CD14-positive monocyte (primary cell): ENCODE results near the gene DOK5. TPM values are rescaled to one million over a fixed set of nuclear protein-coding genes. Genes with fewer than 3 reads are reported as not detected.

Source experiments
- DNase-seq, 3 donors: peaks; one replicate each; pipeline ENCODE4 v3.0.0-alpha.2; 2011 to 2022
- H2AFZ ChIP-seq: 2 replicates; pipeline ENCODE4 v1.6.0; 2012; ENCODE audit warnings: mild to moderate bottlenecking, low read depth, low read length, inconsistent platforms; ENCODE audit not compliant: insufficient read depth, poor library complexity, severe bottlenecking
- H3K27ac ChIP-seq, 2 donors: 1 replicate in 1 of 2; 2 replicates in 1 of 2; pipeline ENCODE4 v1.5.1; 2012 to 2013; ENCODE audit warnings: low read length in 2 of 2, control low read depth in 1 of 2, inconsistent platforms in 1 of 2, low read depth in 1 of 2, mild to moderate bottlenecking in 1 of 2
- H3K27me3 ChIP-seq, 2 donors: one replicate each; pipeline versions ENCODE4 v1.6.0 to v1.6.1; 2011 to 2013; ENCODE audit warnings: low read length in 2 of 2; ENCODE audit not compliant: control insufficient read depth in 2 of 2, insufficient read depth in 2 of 2
- H3K36me3 ChIP-seq, 2 donors: replicated peaks in 1 of 2; 1 replicate in 1 of 2; 2 replicates in 1 of 2; pipeline versions ENCODE4 v1.5.1 to v1.6.1; 2012 to 2013; ENCODE audit warnings: low read length in 2 of 2, control low read depth in 1 of 2, inconsistent platforms in 1 of 2, mild to moderate bottlenecking in 1 of 2; ENCODE audit not compliant: insufficient read depth in 2 of 2, control insufficient read depth in 1 of 2
- H3K4me1 ChIP-seq, 2 donors: 1 replicate in 1 of 2; 2 replicates in 1 of 2; pipeline versions ENCODE4 v1.5.1 to v1.6.1; 2012 to 2013; ENCODE audit warnings: low read length in 2 of 2, control low read depth in 1 of 2, inconsistent platforms in 1 of 2, mild to moderate bottlenecking in 1 of 2, moderate library complexity in 1 of 2; ENCODE audit not compliant: insufficient read depth in 2 of 2, control insufficient read depth in 1 of 2
- H3K4me2 ChIP-seq: replicated peaks from 2 replicates; pipeline ENCODE3; 2012; ENCODE audit warnings: low read length, moderate library complexity, mild to moderate bottlenecking; ENCODE audit not compliant: poor library complexity, severe bottlenecking; ENCODE audit errors: extremely low read depth
- H3K4me3 ChIP-seq, 3 experiments: fragments of 200-600 bp in 1 of 3; sonication (generic) in 1 of 3; replicated peaks in 1 of 3; 1 replicate in 2 of 3; 2 replicates in 1 of 3; pipeline ENCODE4 v1.5.1; 2011 to 2013; ENCODE audit warnings: low read length in 3 of 3, mild to moderate bottlenecking in 3 of 3, control low read depth in 2 of 3, low read depth in 2 of 3, inconsistent platforms in 1 of 3, moderate library complexity in 1 of 3
- H3K79me2 ChIP-seq: 2 replicates; pipeline ENCODE4 v1.6.0; 2012; ENCODE audit warnings: mild to moderate bottlenecking, control low read depth, inconsistent platforms, low read length, moderate library complexity; ENCODE audit not compliant: insufficient read depth
- H3K9ac ChIP-seq: 2 replicates; pipeline ENCODE4 v1.6.0; 2017; ENCODE audit warnings: low read length, mild to moderate bottlenecking; ENCODE audit not compliant: insufficient read depth, poor library complexity, severe bottlenecking
- H3K9me3 ChIP-seq, 2 donors: replicated peaks in 1 of 2; 1 replicate in 1 of 2; 2 replicates in 1 of 2; pipeline versions ENCODE4 v1.5.1 to v1.6.1; 2012 to 2013; ENCODE audit warnings: low read length in 2 of 2, control low read depth in 1 of 2; ENCODE audit not compliant: control insufficient read depth in 1 of 2, insufficient read depth in 1 of 2
- H4K20me1 ChIP-seq: 2 replicates; pipeline ENCODE4 v1.6.0; 2012; ENCODE audit warnings: mild to moderate bottlenecking, low read length, control low read depth, moderate library complexity; ENCODE audit not compliant: insufficient read depth
- H3K27ac Mint-ChIP-seq, 7 donors: one replicate each; pipeline ENCODE4 v1.8.0; 2020; ENCODE audit warnings: mild to moderate bottlenecking in 7 of 7, mixed read lengths in 7 of 7, moderate library complexity in 6 of 7, inconsistent platforms in 2 of 7
- H3K27me3 Mint-ChIP-seq, 3 donors: one replicate each; pipeline ENCODE4 v1.8.0; 2021 to 2022; ENCODE audit warnings: low read depth in 3 of 3, mild to moderate bottlenecking in 3 of 3, mixed read lengths in 3 of 3, moderate library complexity in 3 of 3, inconsistent platforms in 1 of 3
- H3K36me3 Mint-ChIP-seq, 2 donors: one replicate each; pipeline ENCODE4 v1.8.0; 2020; ENCODE audit warnings: mixed read lengths in 2 of 2, inconsistent platforms in 1 of 2, mild to moderate bottlenecking in 1 of 2
- H3K4me1 Mint-ChIP-seq: one replicate; pipeline ENCODE4 v1.8.0; 2020; ENCODE audit warnings: mild to moderate bottlenecking, mixed read lengths
- H3K4me3 Mint-ChIP-seq, 2 donors: one replicate each; pipeline ENCODE4 v1.8.0; 2020; ENCODE audit warnings: mild to moderate bottlenecking in 2 of 2, mixed read lengths in 2 of 2, moderate library complexity in 1 of 2
- H3K9me3 Mint-ChIP-seq, 7 donors: one replicate each; pipeline ENCODE4 v1.8.0; 2020 to 2022; ENCODE audit warnings: mixed read lengths in 7 of 7, mild to moderate bottlenecking in 6 of 7, moderate library complexity in 6 of 7, inconsistent platforms in 2 of 7
- CTCF ChIP-seq: fragments of 200-600 bp; IDR thresholded peaks from one replicate; pipeline ENCODE4 v1.8.0; 2022; ENCODE audit warnings: antibody characterized with exemption, mild to moderate bottlenecking
- WGBS: methylation state at CpG from one replicate; pipeline ENCODE4 v1.1.5; 2013; ENCODE audit warnings: missing lambda C conversion rate; ENCODE audit not compliant: insufficient coverage; 5-methylcytosine and 5-hydroxymethylcytosine counted together
- intact Hi-C, 2 donors: fragments of 100-400 bp; cut with micrococcal nuclease; formaldehyde crosslinking; loops; one replicate each; pipeline versions ENCODE4 v1.15.0 to v1.15.1; 2023
- polyA plus RNA-seq, 3 donors: library from polyadenylated mRNA; depleted of rRNA in 1 of 3; unstranded in 2 of 3; stranded (reverse) in 1 of 3; fragments of 300-500 nt in 2 of 3; fragments of >200 nt in 1 of 3; fragmentation: Illumina TruSeq in 2 of 3; gene quantifications; 1 replicate in 2 of 3; 2 replicates in 1 of 3; pipeline ENCODE4 v1.2.3, GENCODE V29; 2012 to 2021

The DOK5 gene
- polyA plus RNA-seq, 3 donors = not detected

- Histone ChIP-seq H3K27me3 (no peaks in the 10 kb centered on the region), H2AFZ (no peak overlapping the region), H3K9me3 (peaks cover 0 to 6% of the 10 kb centered on the region in 2 donors), H3K4me3 (no peak overlapping the region), H3K36me3 (no peaks in the 10 kb centered on the region), H4K20me1 (no peaks in the 10 kb centered on the region), H3K4me1 (peaks cover 0 to 2% of the 10 kb centered on the region in 2 donors), H3K27ac (no peak overlapping the region), H3K79me2 (no peaks in the 10 kb centered on the region), H3K9ac (no peak overlapping the region), H3K4me2 (no peak overlapping the region)
- intact Hi-C loops = no loop called here
- Mint-ChIP-seq H3K9me3 (peaks cover 2 to 28% (median 12%) of the 10 kb centered on the region in 7 donors), H3K36me3 (no peaks in the 10 kb centered on the region), H3K27ac (peak overlapping the region in 1 of 7 donors; percentile 37), H3K4me3 (no peak overlapping the region), H3K4me1 (peaks cover 7% of the 10 kb centered on the region), H3K27me3 (peaks cover 0 to 3% (median 2%) of the 10 kb centered on the region in 3 donors)
- TF ChIP-seq CTCF = no peak
- 0% methylated on average over 2 of the region's 2 CpGs for WGBS
- no peak for DNase-seq
Observed at GRCh38 chr20:54535033-54535432, 59.6 kb downstream of the DOK5 start.

GRCh38 chr20:54535746-54536145, 60.4 kb downstream of the DOK5 start:
- DNase-seq = no peak
- no peak overlapping the region for H3K27ac Mint-ChIP-seq
- no peak overlapping the region for H3K4me3 Mint-ChIP-seq
- intact Hi-C loops = no loop called here
- no peak overlapping the region for H3K27ac ChIP-seq
- no peaks in the 10 kb centered on the region for H3K27me3 Mint-ChIP-seq
- H3K4me2 ChIP-seq = no peak overlapping the region
- H3K79me2 ChIP-seq = no peaks in the 10 kb centered on the region
- H2AFZ ChIP-seq = no peak overlapping the region
- H3K9me3 ChIP-seq = peaks cover 0 to 6% of the 10 kb centered on the region in 2 donors
- H3K4me1 Mint-ChIP-seq = peaks cover 7% of the 10 kb centered on the region
- no peak overlapping the region for H3K9ac ChIP-seq
- no peaks in the 10 kb centered on the region for H4K20me1 ChIP-seq
- H3K36me3 ChIP-seq = no peaks in the 10 kb centered on the region
- no peaks in the 10 kb centered on the region for H3K36me3 Mint-ChIP-seq
- no peak overlapping the region for H3K4me3 ChIP-seq
- H3K27me3 ChIP-seq = no peaks in the 10 kb centered on the region
- H3K4me1 ChIP-seq = peaks cover 0 to 2% of the 10 kb centered on the region in 2 donors
- no peak for TF ChIP-seq CTCF
- peaks cover 2 to 27% (median 10%) of the 10 kb centered on the region in 7 donors for H3K9me3 Mint-ChIP-seq
